GM18858 (cell line): ENCODE data around the gene IL34.
"Not testable (repeated sequence)": the region's sequence is repeated elsewhere in the genome, so short reads cannot be mapped to it uniquely, and the experiment has no call there.

Experiments
- ATAC-seq: cut with Tn5 transposase; IDR thresholded peaks from one replicate; pipeline ENCODE4 v1.9.1; 2021; ENCODE audit not compliant: unreplicated experiment

The IL34 gene

GRCh38 chr16:70656712-70657263 is 10.4 kb downstream of the IL34 start:
- ATAC-seq: no peak

GRCh38 chr16:70657956-70658355 is 11.6 kb downstream of the IL34 start:
- ATAC-seq: no peak

- no peak for ATAC-seq
Measured at GRCh38 chr16:70658921-70659320, 12.6 kb downstream of the IL34 start.

- ATAC-seq: no peak
Measured at GRCh38 chr16:70659546-70659945, 13.2 kb downstream of the IL34 start.

- ATAC-seq: no peak
Measured at GRCh38 chr16:70659953-70660671, 13.8 kb downstream of the IL34 start.

GRCh38 chr16:70660672-70661350 is 14.5 kb downstream of the IL34 start:
- ATAC-seq: no peak

GRCh38 chr16:70661534-70661917 is 15.2 kb downstream of the IL34 start:
- no peak for ATAC-seq

GRCh38 chr16:70661918-70662641 is 15.7 kb downstream of the IL34 start:
- no peak for ATAC-seq

- no peak for ATAC-seq
Measured at GRCh38 chr16:70662991-70663523, 16.7 kb downstream of the IL34 start.

GRCh38 chr16:70663524-70664324 is 17.4 kb downstream of the IL34 start:
- no peak for ATAC-seq

- no peak for ATAC-seq
Measured at GRCh38 chr16:70664325-70665112, 18.2 kb downstream of the IL34 start.

- no peak for ATAC-seq
Measured at GRCh38 chr16:70665113-70665694, 18.8 kb downstream of the IL34 start.

- ATAC-seq: no peak
Measured at GRCh38 chr16:70665806-70666735, 19.7 kb downstream of the IL34 start.

GRCh38 chr16:70670175-70670574 is 23.8 kb downstream of the IL34 start:
- no peak for ATAC-seq

GRCh38 chr16:70670938-70671337 is 24.6 kb downstream of the IL34 start:
- ATAC-seq: not testable (repeated sequence)

- no peak for ATAC-seq
Measured at GRCh38 chr16:70674221-70675014, 28.1 kb downstream of the IL34 start.

GRCh38 chr16:70675851-70676513 is 29.6 kb downstream of the IL34 start:
- ATAC-seq: no peak
